K562 (cell line): Measurements from ENCODE around the gene ELAC1. TPM values are rescaled to one million over a fixed set of nuclear protein-coding genes. Genes with fewer than 3 reads are reported as not detected.

Source experiments
- ATAC-seq: fragments of 200-7000 bp; cut with Tn5 transposase; 3 replicates; pipeline ENCODE4 v1.9.1; 2020; ENCODE audit warnings: moderate library complexity
- BruUV-seq: library from RNA; stranded (reverse); fragments of 400-500 nt; replicated peaks from 2 replicates; lab custom pipeline; 2021; lab: Mats Ljungman, UMichigan
- CTCF ChIA-PET: fragments of 300-600 bp; formaldehyde crosslinking; extraction: SDS; loops from one replicate; lab custom pipeline; 2021; ENCODE audit warnings: low intra/inter-chr PET ratio; lab: Yijun Ruan, JAX
- POLR2A ChIA-PET: fragments of 300-600, 350-650 bp; sonication (Branson Sonifier 250); formaldehyde crosslinking; extraction: SDS; loops from one replicate; lab custom pipeline; 2021; ENCODE audit warnings: antibody characterized with exemption, inconsistent platforms; lab: Yijun Ruan, JAX
- DNase-seq, 4 experiments: peaks; one replicate each; pipeline versions ENCODE4 v3.0.0 to v3.0.0-alpha.2; 2011 to 2018; ENCODE audit warnings: low spot score in 3 of 4, mixed read lengths in 3 of 4; ENCODE audit errors: extremely low read depth in 1 of 4
- FAIRE-seq: peaks from 2 replicates; lab custom pipeline; 2011; peaks lifted over from hg19 to GRCh38; lab: Jason Lieb, UNC
- H2AFZ ChIP-seq: 2 replicates; pipeline ENCODE4 v1.6.0; 2011; ENCODE audit warnings: low read depth, low read length, control low read depth, inconsistent platforms
- H3K27ac ChIP-seq: fragments of 200-600 bp; 3 replicates; pipeline ENCODE4 v1.8.0; 2011; ENCODE audit warnings: low read depth, mild to moderate bottlenecking, control low read depth, inconsistent platforms, low read length, moderate library complexity, mixed read lengths; ENCODE audit errors: extremely low read depth
- H3K27me3 ChIP-seq, 2 experiments: fragments of 300-600 bp in 1 of 2; 2 replicates in 1 of 2; 3 replicates in 1 of 2; pipeline versions ENCODE4 v1.6.0 to v1.8.0; 2011; ENCODE audit warnings: inconsistent platforms in 2 of 2, low read length in 2 of 2, mild to moderate bottlenecking in 1 of 2, mixed read lengths in 1 of 2, moderate library complexity in 1 of 2; ENCODE audit not compliant: control insufficient read depth in 2 of 2, insufficient read depth in 2 of 2
- H3K36me3 ChIP-seq: fragments of 300-600 bp; 3 replicates; pipeline ENCODE4 v1.8.0; 2011; ENCODE audit warnings: mild to moderate bottlenecking, low read length, inconsistent platforms; ENCODE audit not compliant: control insufficient read depth, insufficient read depth
- H3K4me1 ChIP-seq, 2 experiments: fragments of 200-600 bp in 1 of 2; replicated peaks in 1 of 2; 2 replicates in 1 of 2; 3 replicates in 1 of 2; pipeline versions ENCODE4 v1.5.1 to v1.8.0; 2011; ENCODE audit warnings: inconsistent platforms in 2 of 2, low read length in 2 of 2, mild to moderate bottlenecking in 1 of 2, mixed read lengths in 1 of 2, moderate library complexity in 1 of 2; ENCODE audit not compliant: control insufficient read depth in 2 of 2, insufficient read depth in 2 of 2
- H3K4me2 ChIP-seq: 2 replicates; pipeline ENCODE4 v1.6.1; 2011; ENCODE audit warnings: low read length, control low read depth, inconsistent platforms, mixed read lengths; ENCODE audit not compliant: insufficient read depth
- H3K4me3 ChIP-seq: fragments of 200-600 bp; sonication (generic), shearing (Covaris generic); 2 replicates; pipeline ENCODE4 v1.5.1; 2016; ENCODE audit warnings: control low read depth, inconsistent platforms
- H3K79me2 ChIP-seq: fragments of 200-600 bp; 3 replicates; pipeline ENCODE4 v1.8.0; 2011; ENCODE audit warnings: low read length, inconsistent platforms; ENCODE audit not compliant: control insufficient read depth, insufficient read depth
- H3K9ac ChIP-seq, 2 experiments: 2 replicates each; pipeline versions ENCODE4 v1.6.0 to v1.6.1; 2011; ENCODE audit warnings: low read depth in 2 of 2, low read length in 2 of 2, control low read depth in 1 of 2, inconsistent platforms in 1 of 2, mild to moderate bottlenecking in 1 of 2, mixed read lengths in 1 of 2; ENCODE audit not compliant: insufficient read depth in 1 of 2
- H3K9me1 ChIP-seq: one replicate; pipeline ENCODE4 v1.6.0; 2011; ENCODE audit warnings: inconsistent platforms, mild to moderate bottlenecking, low read length, moderate library complexity; ENCODE audit not compliant: control insufficient read depth, insufficient read depth
- H3K9me3 ChIP-seq: replicated peaks from 2 replicates; pipeline ENCODE4 v1.5.1; 2011; ENCODE audit warnings: low read depth, low read length, inconsistent platforms; ENCODE audit not compliant: control insufficient read depth, insufficient read depth
- H4K20me1 ChIP-seq: replicated peaks from 2 replicates; pipeline ENCODE4 v1.6.1; 2011; ENCODE audit warnings: low read length, inconsistent platforms, mixed read lengths; ENCODE audit not compliant: control insufficient read depth, insufficient read depth
- CEBPZ ChIP-seq: fragments of 150-350 bp; IDR thresholded peaks from 2 replicates; pipeline ENCODE4 v1.6.1; 2014; ENCODE audit warnings: low read depth, mild to moderate bottlenecking, low read length, borderline replicate concordance
- DMBX1 ChIP-seq: fragments of 250-450 bp; sonication (Bioruptor Pico); IDR thresholded peaks from 2 replicates; pipeline ENCODE4 v1.8.0; 2022; ENCODE audit warnings: inconsistent platforms, mild to moderate bottlenecking, moderate library complexity, borderline replicate concordance
- FOS ChIP-seq: IDR thresholded peaks from 3 replicates; pipeline ENCODE4 v1.6.1; 2011; ENCODE audit not compliant: insufficient read length; ENCODE audit errors: extremely low read depth
- FOXP4 ChIP-seq: sonication (generic); formaldehyde crosslinking; IDR thresholded peaks from 2 replicates; pipeline ENCODE4 v1.8.0; 2022; ENCODE audit warnings: mild to moderate bottlenecking, missing genetic modification reagents, borderline replicate concordance
- GATA2 ChIP-seq: sonication (generic); formaldehyde crosslinking; IDR thresholded peaks from 2 replicates; pipeline ENCODE4 v1.4.0; 2020; ENCODE audit warnings: mild to moderate bottlenecking, missing genetic modification reagents
- NEUROD1 ChIP-seq: fragments of 150-350 bp; IDR thresholded peaks from 2 replicates; pipeline ENCODE4 v1.6.1; 2014; ENCODE audit warnings: borderline replicate concordance, low read length, low read depth; ENCODE audit not compliant: partially characterized antibody
- ZBTB43 ChIP-seq: sonication (generic); formaldehyde crosslinking; IDR thresholded peaks from 2 replicates; pipeline ENCODE4 v1.8.0; 2023; ENCODE audit warnings: mild to moderate bottlenecking, missing genetic modification reagents
- ZNF395 ChIP-seq: fragments of 200-800 bp; sonication (Bioruptor generic); IDR thresholded peaks from 2 replicates; pipeline ENCODE4 v1.6.1; 2017; ENCODE audit warnings: missing genetic modification characterization, missing compliant biosample characterization
- ZNF77 ChIP-seq: fragments of 250-450 bp; sonication (Bioruptor Pico); IDR thresholded peaks from 2 replicates; pipeline ENCODE4 v1.5.0; 2020
- ZNF785 ChIP-seq: fragments of 250-450 bp; sonication (Bioruptor Pico); IDR thresholded peaks from 2 replicates; pipeline ENCODE4 v1.4.0; 2020; ENCODE audit warnings: mild to moderate bottlenecking
- WGBS: fragments of 100-300 bp; shearing (Covaris generic); methylation state at CpG from one replicate; pipeline ENCODE4 v1.1.6; 2016; ENCODE audit warnings: low coverage, mixed read lengths; ENCODE audit not compliant: insufficient coverage; ENCODE audit errors: missing lambda C conversion rate; 5-methylcytosine and 5-hydroxymethylcytosine counted together
- in situ Hi-C: fragments of 300-500 bp; cut with MboI; formaldehyde crosslinking; loops from 4 replicates; pipeline ENCODE4 v1.15.0; 2018; ENCODE audit warnings: inconsistent platforms, mixed read lengths
- intact Hi-C: fragments of 100-400 bp; cut with micrococcal nuclease; formaldehyde crosslinking; loops from 2 replicates; pipeline ENCODE4 v1.14.2; 2022
- polyA plus RNA-seq, 8 experiments: library from polyadenylated mRNA; depleted of rRNA in 4 of 8; stranded (reverse) in 5 of 8; unstranded in 3 of 8; fragments of >200 nt; fragmentation: Nextera tagmentation in 2 of 8; fragmentation: Illumina TruSeq in 1 of 8; extraction: Ambion mirVana in 2 of 8; extraction: Trizol in 1 of 8; gene quantifications; 2 replicates each; pipeline versions ENCODE4 v1.2.1 to v1.2.3, GENCODE V29; 2011 to 2014; ENCODE audit warnings: inconsistent platforms in 1 of 8, missing spikeins in 1 of 8
- total RNA-seq, 7 experiments: library from RNA; depleted of rRNA in 6 of 7; stranded (reverse); fragments of >200 nt in 6 of 7; fragmentation: Illumina TruSeq in 2 of 7; extraction: Trizol in 2 of 7; gene quantifications; 2 replicates each; pipeline versions ENCODE4 v1.2.1 to v1.2.3, GENCODE V29; 2011 to 2021; ENCODE audit warnings: low replicate concordance in 1 of 7

ELAC1 gene
- total and polyA plus RNA-seq, 9 of the 15 experiments (the other 6 are each of a cell fraction or from before 2014, with no cell fraction given), result 3.7 to 7.7 (median 4.9) TPM

- no peak for TF ChIP-seq CEBPZ
Observed at GRCh38 chr18:51006948-51007789, 39.3 kb downstream of the ELAC1 start (continued).

GRCh38 chr18:51007790-51008139, 39.9 kb downstream of the ELAC1 start:
- no TSS peak for BruUV-seq
- Histone ChIP-seq H3K4me1 (peaks cover 5 to 20% of the 10 kb centered on the region in 2 experiments; a peak in 3 of 5 replicates), H2AFZ (0 out of 2 replicates have a peak overlapping the region, but pooled peaks have one; percentile 31), H3K27ac (no peak overlapping the region), H3K79me2 (no peaks in the 10 kb centered on the region), H3K9me1 (no peaks in the 10 kb centered on the region), H3K27me3 (no peaks in the 10 kb centered on the region), H4K20me1 (no peaks in the 10 kb centered on the region), H3K9ac (no peak overlapping the region; a peak in 1 of 4 replicates), H3K36me3 (no peaks in the 10 kb centered on the region), H3K4me3 (no peak overlapping the region), H3K9me3 (no peaks in the 10 kb centered on the region), H3K4me2 (peak overlapping the region; percentile 46; the same call in 1 of the 2 replicates)
- ATAC-seq (no peak), DNase-seq (no peak), FAIRE-seq (no peak)
- in situ Hi-C loops (no loop called here), intact Hi-C loops (loop anchor here (10.0 kb wide), 1 partner anchor 133 kb away; the partner anchor contains the start of gene ME2)
- CTCF ChIA-PET, result no interaction called here
- POLR2A ChIA-PET, result interaction anchor here (1.4 kb wide), 1 partner anchor 22 kb away, joined by 5 read pairs; the partner anchor contains the start of gene SMAD4
- 63% methylated on average over 1 of the region's 1 CpG for WGBS
- no peak for TF ChIP-seq FOXP4
- no peak for TF ChIP-seq ZBTB43 (CRISPR knock-in tag)
- TF ChIP-seq FOS, result no peak
- TF ChIP-seq ZNF395 (CRISPR knock-in tag), result no peak
- TF ChIP-seq GATA2, result no peak
- no peak for TF ChIP-seq NEUROD1
- TF ChIP-seq DMBX1 (CRISPR knock-in tag), result no peak
- TF ChIP-seq ZNF785, result no peak
- TF ChIP-seq ZNF77 (CRISPR knock-in tag), result no peak
